Left ventricle myocardium inferior (tissue), 1 donor: Measurements from ENCODE around the gene SETDB1. TPM values are rescaled to one million over a fixed set of nuclear protein-coding genes. Genes with fewer than 3 reads are reported as not detected.

Experiments
- DNase-seq: peaks from one replicate; pipeline ENCODE4 v3.0.0-alpha.2; 2020
- H3K27ac ChIP-seq: fragments of 200-600 bp; replicated peaks from 2 replicates; pipeline ENCODE4 v1.8.0; 2021
- H3K27me3 ChIP-seq: fragments of 200-600 bp; 2 replicates; pipeline ENCODE4 v1.8.0; 2021; ENCODE audit warnings: low read depth
- H3K36me3 ChIP-seq: fragments of 200-600 bp; 2 replicates; pipeline ENCODE4 v1.8.0; 2021
- H3K4me1 ChIP-seq: fragments of 200-600 bp; 2 replicates; pipeline ENCODE4 v1.8.0; 2021
- H3K4me3 ChIP-seq: fragments of 200-600 bp; 2 replicates; pipeline ENCODE4 v1.8.0; 2021; ENCODE audit warnings: mild to moderate bottlenecking, moderate library complexity
- H3K9me3 ChIP-seq: fragments of 200-600 bp; replicated peaks from 2 replicates; pipeline ENCODE4 v1.8.0; 2021
- intact Hi-C: fragments of 100-400 bp; cut with micrococcal nuclease; formaldehyde crosslinking; loops from one replicate; pipeline ENCODE4 v1.11.0; 2022
- total RNA-seq: library from RNA; stranded (reverse); fragmentation: NEBNext Ultra II Directional; extraction: Animal tissue kit (Norgen Biotek cat#: 25700); gene quantifications from one replicate; pipeline ENCODE4 v1.2.1, GENCODE V29; 2021
- TF ChIP-seq, protein P1 (sequence below): fragments of 200-600 bp; IDR thresholded peaks from 2 replicates; pipeline ENCODE4 v1.8.0; 2021; ENCODE audit warnings: antibody characterized with exemption, mild to moderate bottlenecking, borderline replicate concordance
- donor health status: DM: no; HTN: yes; CAD: no; lungs with severe emphysema.

SETDB1 gene
- total RNA-seq, 1 donor from 2014 or later = 17.2 TPM

DNA sequence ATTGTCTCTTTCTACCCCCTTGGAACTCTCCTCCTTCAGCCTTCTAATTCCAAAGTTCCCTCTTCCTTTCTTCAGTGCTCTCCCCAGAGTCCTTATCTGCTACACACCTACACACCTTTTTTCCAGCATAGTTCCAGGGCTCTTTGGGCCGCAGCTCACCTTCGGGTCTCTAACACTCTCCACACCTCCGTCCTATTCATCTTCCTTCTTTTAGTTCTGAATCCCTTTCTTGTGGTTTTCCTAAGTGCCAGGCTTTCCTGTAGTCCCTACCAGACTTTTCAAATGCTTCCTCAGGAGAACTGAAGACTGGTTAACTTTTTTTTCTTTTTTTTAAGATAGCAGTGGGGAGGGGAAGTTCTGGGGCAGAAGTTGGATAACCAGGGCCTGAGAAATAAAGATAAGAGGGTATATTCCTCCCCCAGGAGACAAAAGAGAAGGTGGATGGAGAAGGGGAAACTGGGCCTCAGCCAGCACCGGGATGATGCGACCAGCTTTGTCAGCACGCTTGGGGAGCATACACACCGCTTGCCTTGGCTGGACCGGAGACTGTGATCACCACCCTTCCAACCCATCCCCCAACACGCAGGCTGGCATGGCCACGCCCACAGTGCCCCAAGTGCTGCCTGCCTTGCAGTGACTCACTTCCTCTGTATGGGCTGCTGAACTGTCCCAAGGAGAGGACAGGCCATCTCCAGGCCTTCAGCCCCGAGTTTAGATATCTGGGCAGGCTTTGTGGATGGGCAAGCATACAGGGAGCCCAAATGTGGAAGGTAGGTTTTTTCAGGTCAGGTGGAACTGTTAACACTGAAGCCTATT, 50.9 kb downstream of the SETDB1 start:
- peak; percentile 82 for DNase-seq
- Histone ChIP-seq H3K27me3 (no peaks in the 10 kb centered on the region), H3K9me3 (no peaks in the 10 kb centered on the region), H3K36me3 (no peaks in the 10 kb centered on the region), H3K4me1 (peaks cover 57% of the 10 kb centered on the region), H3K27ac (peak overlapping the region; percentile 73), H3K4me3 (peak overlapping the region; percentile 21)
- intact Hi-C loops = no loop called here
- TF ChIP-seq, protein P1, sequence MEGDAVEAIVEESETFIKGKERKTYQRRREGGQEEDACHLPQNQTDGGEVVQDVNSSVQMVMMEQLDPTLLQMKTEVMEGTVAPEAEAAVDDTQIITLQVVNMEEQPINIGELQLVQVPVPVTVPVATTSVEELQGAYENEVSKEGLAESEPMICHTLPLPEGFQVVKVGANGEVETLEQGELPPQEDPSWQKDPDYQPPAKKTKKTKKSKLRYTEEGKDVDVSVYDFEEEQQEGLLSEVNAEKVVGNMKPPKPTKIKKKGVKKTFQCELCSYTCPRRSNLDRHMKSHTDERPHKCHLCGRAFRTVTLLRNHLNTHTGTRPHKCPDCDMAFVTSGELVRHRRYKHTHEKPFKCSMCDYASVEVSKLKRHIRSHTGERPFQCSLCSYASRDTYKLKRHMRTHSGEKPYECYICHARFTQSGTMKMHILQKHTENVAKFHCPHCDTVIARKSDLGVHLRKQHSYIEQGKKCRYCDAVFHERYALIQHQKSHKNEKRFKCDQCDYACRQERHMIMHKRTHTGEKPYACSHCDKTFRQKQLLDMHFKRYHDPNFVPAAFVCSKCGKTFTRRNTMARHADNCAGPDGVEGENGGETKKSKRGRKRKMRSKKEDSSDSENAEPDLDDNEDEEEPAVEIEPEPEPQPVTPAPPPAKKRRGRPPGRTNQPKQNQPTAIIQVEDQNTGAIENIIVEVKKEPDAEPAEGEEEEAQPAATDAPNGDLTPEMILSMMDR = no peak

DNA sequence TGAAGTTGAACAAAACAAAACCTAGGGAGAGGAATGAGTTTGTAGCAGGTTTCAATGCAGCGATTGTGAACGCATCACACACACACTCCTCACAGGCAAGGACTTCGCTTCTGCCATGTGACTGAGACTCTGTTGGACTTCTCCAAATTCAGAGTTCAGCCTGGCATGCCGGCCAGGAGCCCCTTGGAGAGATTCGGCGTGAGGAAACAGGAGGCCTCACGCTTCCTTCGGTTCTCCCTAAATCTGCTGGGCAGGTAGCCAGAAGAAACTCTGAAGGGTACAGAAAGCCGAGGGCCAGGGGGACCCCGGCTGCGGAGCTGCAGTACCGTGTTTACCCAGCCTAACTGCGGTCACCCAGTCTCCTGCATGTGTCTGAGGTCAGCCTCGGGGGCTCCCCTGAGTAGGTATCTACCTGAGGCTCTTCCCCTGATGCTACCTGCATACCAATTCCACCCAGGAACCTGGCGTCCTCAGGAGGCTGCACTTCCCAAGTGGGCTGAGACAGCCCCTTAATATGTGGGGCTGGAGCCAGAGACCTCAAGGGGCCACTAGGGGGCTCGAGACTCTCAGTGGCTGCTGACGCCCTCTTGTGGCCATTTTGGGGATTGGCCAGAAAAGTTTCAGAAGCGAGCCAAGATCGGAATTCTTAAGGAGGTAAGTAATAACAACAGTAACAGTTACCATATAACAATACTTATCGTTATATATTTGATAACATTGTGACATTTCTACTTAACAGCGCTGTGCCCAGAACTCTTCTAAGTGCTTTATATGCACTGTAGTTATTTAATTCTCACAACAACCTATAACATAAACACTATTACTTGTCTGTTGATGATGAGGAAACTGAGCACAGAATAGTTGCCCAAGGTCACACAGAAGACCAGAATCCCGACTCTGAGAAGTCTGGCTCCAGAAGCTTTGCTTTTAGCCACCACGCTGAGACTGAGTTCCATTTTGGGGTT, 53.2 kb downstream of the SETDB1 start:
- intact Hi-C loops = no loop called here
- TF ChIP-seq, protein P1 = no peak
- H3K36me3 ChIP-seq = no peaks in the 10 kb centered on the region
- no peaks in the 10 kb centered on the region for H3K9me3 ChIP-seq
- H3K27me3 ChIP-seq = no peaks in the 10 kb centered on the region
- H3K4me3 ChIP-seq = peak overlapping the region; percentile 39
- H3K4me1 ChIP-seq = peaks cover 36% of the 10 kb centered on the region
- peak overlapping the region; percentile 49 for H3K27ac ChIP-seq
- peak; percentile 82 for DNase-seq

DNA sequence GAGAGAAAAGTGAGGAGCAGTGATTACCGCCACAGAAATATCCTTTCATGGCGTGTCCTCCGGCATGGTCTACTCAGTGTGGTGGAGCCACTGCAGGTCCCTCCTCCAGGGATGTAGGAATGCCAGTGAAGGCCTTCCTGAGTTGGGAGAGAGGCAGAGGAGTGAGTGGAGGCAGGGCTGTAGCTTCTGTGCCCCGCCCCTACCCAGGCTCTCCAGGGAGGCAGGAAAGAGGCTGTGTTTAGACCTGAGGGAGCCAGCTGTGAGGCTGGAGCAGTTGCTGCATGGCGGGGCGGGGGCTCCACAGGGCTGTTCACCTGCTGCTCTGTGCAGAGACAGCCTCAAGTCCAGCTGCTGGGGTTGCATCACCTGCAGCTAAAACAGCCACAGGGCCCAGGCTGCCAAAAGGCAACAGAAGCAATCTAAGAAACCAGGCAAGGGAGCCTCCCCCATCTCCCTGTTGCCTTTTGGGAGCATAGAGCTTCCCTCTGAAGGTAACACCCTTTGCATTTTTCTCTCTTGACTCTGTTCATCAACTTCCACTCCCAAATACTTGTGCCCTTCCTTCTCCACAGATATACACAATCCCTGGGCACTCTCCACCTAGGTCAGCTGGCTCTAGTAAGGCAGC, 55.1 kb downstream of the SETDB1 start:
- Histone ChIP-seq H3K27ac (no peak overlapping the region), H3K4me1 (peaks cover 26% of the 10 kb centered on the region), H3K36me3 (no peaks in the 10 kb centered on the region), H3K4me3 (no peak overlapping the region), H3K9me3 (no peaks in the 10 kb centered on the region), H3K27me3 (no peaks in the 10 kb centered on the region)
- TF ChIP-seq, protein P1 = no peak
- intact Hi-C loops = no loop called here
- no peak for DNase-seq

GRCh38 chr1:150981805-150982712, 55.9 kb downstream of the SETDB1 start, which contains the start of gene ANXA9:
Gene ANXA9 (plus strand): TSS chr1:150982292. CDS start chr1:150983106, 814 bp downstream.
- TF ChIP-seq, protein P1 = no peak
- H3K27me3 ChIP-seq = no peaks in the 10 kb centered on the region
- intact Hi-C loops = no loop called here
- no peaks in the 10 kb centered on the region for H3K36me3 ChIP-seq
- H3K27ac ChIP-seq = no peak within 1 kb of the TSS
- no peak within 1 kb of the TSS for H3K4me3 ChIP-seq
- DNase-seq = no peak
- peaks cover 22% of the 10 kb centered on the region for H3K4me1 ChIP-seq
- H3K9me3 ChIP-seq = no peaks in the 10 kb centered on the region
